ENCODE measurements around the gene ARID5B.

GRCh38 chr10:62071846-62072281, 170.4 kb downstream of the ARID5B start:
- TF ChIP-seq, protein P1, sequence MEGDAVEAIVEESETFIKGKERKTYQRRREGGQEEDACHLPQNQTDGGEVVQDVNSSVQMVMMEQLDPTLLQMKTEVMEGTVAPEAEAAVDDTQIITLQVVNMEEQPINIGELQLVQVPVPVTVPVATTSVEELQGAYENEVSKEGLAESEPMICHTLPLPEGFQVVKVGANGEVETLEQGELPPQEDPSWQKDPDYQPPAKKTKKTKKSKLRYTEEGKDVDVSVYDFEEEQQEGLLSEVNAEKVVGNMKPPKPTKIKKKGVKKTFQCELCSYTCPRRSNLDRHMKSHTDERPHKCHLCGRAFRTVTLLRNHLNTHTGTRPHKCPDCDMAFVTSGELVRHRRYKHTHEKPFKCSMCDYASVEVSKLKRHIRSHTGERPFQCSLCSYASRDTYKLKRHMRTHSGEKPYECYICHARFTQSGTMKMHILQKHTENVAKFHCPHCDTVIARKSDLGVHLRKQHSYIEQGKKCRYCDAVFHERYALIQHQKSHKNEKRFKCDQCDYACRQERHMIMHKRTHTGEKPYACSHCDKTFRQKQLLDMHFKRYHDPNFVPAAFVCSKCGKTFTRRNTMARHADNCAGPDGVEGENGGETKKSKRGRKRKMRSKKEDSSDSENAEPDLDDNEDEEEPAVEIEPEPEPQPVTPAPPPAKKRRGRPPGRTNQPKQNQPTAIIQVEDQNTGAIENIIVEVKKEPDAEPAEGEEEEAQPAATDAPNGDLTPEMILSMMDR (IDR thresholded peaks at IDR 0.05; ENCODE audit: poor library complexity), result no peak
- no peak for TF ChIP-seq EZH2 (IDR thresholded peaks at IDR 0.05; ENCODE audit: borderline replicate concordance)
